GM12891 (cell line): ENCODE data around the gene C1orf74.

Experiments
- POLR2A ChIP-seq: IDR thresholded peaks from 2 replicates; pipeline ENCODE4 v1.6.1; 2011; ENCODE audit warnings: low read depth, low read length, control low read depth
- POLR2AphosphoS5 ChIP-seq: IDR thresholded peaks from 2 replicates; pipeline ENCODE4 v1.6.1; 2011; ENCODE audit warnings: low read depth, low read length, control low read depth
- SPI1 ChIP-seq: IDR thresholded peaks from 2 replicates; pipeline ENCODE4 v1.6.1; 2011; ENCODE audit warnings: low read depth, low read length, control low read depth
- TAF1 ChIP-seq: IDR thresholded peaks from 2 replicates; pipeline ENCODE4 v1.6.1; 2011; ENCODE audit warnings: low read depth, low read length, control low read depth

GRCh38 chr1:209761011-209761635 lies 23.2 kb downstream of the C1orf74 start:
- TF ChIP-seq POLR2A (no peak), POLR2AphosphoS5 (no peak), TAF1 (no peak), SPI1 (0 out of 2 replicates have a peak, but pooled peaks have one; percentile 21)
